ENCODE data around the gene HOXD4.

Gene HOXD4

DNA sequence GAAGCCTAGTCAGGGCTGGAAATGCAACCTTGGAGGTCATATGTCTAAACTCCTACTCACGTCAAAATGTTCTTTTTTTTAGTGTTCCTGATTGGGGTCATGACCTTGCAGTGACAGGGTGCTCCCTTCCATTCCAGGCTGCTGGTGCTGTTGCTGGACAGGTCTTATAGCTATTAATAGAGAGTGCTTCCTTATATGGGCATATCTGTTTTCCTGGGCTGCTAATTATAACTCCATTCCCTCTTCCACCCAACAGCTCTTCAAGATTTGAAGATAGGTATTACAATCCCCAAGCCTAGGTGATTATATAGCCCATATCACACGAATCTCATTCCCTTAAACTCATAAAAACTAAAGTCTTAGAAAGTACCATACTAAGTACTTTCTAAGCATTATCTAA lies 18.4 kb downstream of the HOXD4 start:
- no peak for TF ChIP-seq CTCF (IDR thresholded peaks at IDR 0.05)
- TF ChIP-seq ZFX (IDR thresholded peaks at IDR 0.05; ENCODE audit: borderline replicate concordance), result no peak
- H3K27ac ChIP-seq, result no peak overlapping the region

DNA sequence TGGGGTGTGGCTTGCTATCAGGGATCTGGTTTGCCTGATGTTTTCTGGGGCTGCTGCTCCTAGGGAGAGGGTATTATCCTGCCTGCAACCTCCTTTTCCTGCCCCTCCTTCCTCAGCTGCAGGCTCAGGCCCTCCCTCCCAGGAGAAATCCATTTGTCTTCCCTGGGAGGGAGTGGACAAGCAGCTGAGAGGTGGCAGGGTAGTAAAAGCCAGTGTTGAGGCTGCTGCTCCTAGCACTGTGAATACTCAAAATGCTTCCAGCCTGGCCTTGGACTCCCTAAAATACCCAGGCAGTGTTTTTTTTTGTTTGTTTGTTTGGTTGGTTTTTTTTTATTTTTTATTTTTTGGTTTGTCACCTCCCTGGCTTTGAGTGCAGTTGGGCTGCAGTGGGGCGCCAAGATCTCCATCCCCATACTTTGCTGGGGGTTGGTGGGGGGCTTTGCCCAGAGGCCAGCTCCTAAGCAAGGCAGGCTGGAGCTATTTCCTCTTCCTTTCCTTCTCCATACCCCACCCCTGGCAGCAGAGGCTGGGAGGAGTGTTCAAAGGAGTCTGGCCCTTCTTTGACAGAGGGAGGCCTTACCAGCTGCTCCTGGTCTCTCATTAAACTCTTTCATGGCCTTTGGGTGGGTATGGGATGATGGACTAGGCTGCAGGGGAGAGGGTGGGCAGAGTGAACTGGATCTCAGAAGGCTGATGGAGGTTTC lies 19.4 kb downstream of the HOXD4 start:
- H3K27ac ChIP-seq, result no peak overlapping the region
- TF ChIP-seq ZFX (IDR thresholded peaks at IDR 0.05; ENCODE audit: borderline replicate concordance) (no peak), CTCF (IDR thresholded peaks at IDR 0.05) (no peak)

GRCh38 chr2:176171351-176172006 lies 20.1 kb downstream of the HOXD4 start:
- H3K27ac ChIP-seq, result no peak overlapping the region
- TF ChIP-seq ZFX (IDR thresholded peaks at IDR 0.05; ENCODE audit: borderline replicate concordance) (no peak), CTCF (IDR thresholded peaks at IDR 0.05) (no peak)

- no peak overlapping the region for H3K27ac ChIP-seq
- TF ChIP-seq ZFX (IDR thresholded peaks at IDR 0.05; ENCODE audit: borderline replicate concordance) (no peak), CTCF (IDR thresholded peaks at IDR 0.05) (no peak)
Measured at GRCh38 chr2:176172007-176172894, 20.9 kb downstream of the HOXD4 start.

- H3K27ac ChIP-seq, result no peak overlapping the region
- TF ChIP-seq CTCF (IDR thresholded peaks at IDR 0.05) (no peak), ZFX (IDR thresholded peaks at IDR 0.05; ENCODE audit: borderline replicate concordance) (no peak)
Measured at GRCh38 chr2:176172895-176173566, 21.7 kb downstream of the HOXD4 start.

DNA sequence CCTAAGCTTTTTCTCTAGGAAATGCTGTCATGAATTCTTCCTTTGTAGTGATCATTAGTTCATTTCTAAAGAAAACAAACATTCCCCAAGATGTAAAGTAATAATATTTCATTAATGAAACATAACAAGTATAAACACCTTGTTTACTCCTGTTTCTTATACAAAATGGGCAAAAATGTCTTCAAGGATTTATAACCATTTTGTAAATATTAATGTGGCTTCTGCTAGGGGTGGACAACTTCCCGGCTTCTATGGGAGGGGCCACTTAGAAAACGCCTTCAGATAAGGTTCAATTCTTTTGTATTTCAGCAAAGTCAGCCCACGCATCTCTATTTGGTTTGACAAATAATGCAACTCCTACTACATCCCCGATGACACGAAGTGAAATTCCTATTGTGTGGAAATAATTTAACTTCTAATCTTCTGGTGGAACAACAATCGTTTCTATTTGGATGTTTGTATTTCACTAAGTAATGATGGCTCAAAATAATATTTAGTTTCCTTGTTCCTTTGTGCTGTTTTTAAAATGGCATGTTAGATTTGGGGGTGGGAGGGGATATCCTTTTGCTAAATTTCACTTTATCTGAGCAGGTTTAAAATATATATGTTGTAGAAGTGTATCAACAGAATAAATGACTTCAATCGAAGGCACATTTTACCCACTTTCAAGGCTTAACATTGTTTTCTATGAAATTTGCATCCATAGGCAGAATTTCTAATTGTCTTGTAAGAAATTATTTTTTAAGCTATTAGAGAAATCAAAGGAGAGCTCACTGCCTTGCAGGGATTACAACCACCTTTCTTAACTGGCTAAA lies 22.4 kb downstream of the HOXD4 start:
- H3K27ac ChIP-seq, result no peak overlapping the region
- no peak for TF ChIP-seq CTCF (IDR thresholded peaks at IDR 0.05)
- TF ChIP-seq ZFX (IDR thresholded peaks at IDR 0.05; ENCODE audit: borderline replicate concordance), result no peak
